ENCODE results near the gene TSHZ2.
"Not testable (repeated sequence)": the region's sequence is repeated elsewhere in the genome, so short reads cannot be mapped to it uniquely, and the experiment has no call there.

Gene TSHZ2

GRCh38 chr20:52962183-52962582 lies 10.0 kb upstream of the TSHZ2 start:
- no peak for DNase-seq (ENCODE audit: low spot score)

GRCh38 chr20:52963131-52963530 lies 9.0 kb upstream of the TSHZ2 start:
- no peak for DNase-seq (ENCODE audit: low spot score)

GRCh38 chr20:52964131-52964530 lies 8.0 kb upstream of the TSHZ2 start:
- no peak for DNase-seq (ENCODE audit: low spot score)

GRCh38 chr20:52965380-52965779 lies 6.8 kb upstream of the TSHZ2 start:
- no peak for DNase-seq (ENCODE audit: low spot score)

DNA sequence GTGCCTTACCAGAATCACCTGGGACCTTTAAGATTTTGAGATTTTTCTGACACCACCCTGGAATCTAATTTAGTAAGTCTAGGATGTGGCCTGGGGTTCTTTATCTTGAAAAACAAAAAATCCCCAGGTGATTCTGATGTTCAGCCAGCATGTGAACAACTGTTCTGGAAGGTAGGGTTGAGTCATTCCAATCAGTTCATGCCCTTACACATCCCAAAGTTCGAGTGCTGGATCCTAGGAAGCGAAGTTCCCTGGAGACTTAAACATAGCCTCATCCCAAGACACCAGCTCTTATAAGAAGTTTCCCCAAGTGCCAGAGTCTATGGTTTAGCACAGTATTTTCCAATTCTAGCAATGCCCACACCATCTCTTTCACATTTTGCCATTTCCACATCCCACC lies 6.3 kb upstream of the TSHZ2 start:
- no peak for DNase-seq (ENCODE audit: low spot score)

DNA sequence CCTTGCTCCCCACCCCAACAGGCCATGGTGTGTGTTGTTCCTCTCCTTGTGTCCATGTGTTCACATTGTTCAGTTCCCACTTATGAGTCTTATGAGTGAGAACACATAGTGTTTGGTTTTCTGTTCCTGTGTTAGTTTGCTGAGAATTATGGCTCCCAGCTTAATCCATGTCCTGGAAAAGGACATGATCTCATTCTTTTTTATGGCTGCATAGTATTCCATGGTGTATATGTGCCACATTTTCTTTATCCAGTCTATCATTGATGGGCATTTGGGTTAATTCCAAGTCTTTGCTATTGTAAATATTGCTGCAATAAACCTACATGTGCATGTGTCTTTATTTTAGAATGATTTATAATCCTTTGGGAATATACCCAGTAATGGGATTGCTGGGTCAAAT lies 5.6 kb upstream of the TSHZ2 start:
- DNase-seq (ENCODE audit: low spot score) = not testable (repeated sequence)

DNA sequence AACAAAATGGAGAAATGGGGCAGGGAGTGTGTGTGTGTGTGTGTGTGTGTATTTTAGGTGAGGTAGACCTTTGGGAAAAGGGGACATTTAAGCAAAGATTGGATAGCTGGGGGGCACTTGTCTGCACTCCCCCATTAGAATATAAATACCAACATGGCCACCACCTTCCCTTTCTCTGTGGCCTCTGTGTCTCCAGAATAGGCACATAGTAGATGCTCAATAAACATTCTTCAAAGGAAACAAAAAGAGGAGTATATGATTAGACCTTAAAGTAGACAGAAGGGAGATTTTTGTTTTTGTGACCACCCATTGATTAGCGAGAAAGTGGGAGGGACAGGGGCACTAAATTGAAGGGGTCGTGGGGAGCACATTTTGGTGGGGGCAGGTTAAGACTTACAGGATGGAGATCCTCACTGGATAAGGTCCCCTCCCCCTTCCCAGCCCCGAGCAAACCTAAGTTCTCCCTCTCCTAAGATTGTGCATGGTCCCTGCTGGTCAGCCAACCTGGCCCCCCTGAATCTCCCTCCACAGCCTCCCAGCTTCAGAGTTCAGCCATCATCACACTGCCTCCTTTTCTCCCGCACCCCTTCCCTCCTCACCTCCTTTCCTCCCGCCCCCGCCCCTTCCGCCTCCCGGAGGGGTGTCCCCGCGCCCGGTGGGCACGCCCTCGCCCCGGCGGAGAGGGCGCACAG lies 514 bp upstream of the TSHZ2 start:
- DNase-seq (ENCODE audit: low spot score) = no peak

GRCh38 chr20:52972965-52973819 lies 1.0 kb downstream of the TSHZ2 start:
- no peak for DNase-seq (ENCODE audit: low spot score)

- DNase-seq (ENCODE audit: low spot score) = no peak
These were observed 2.0 kb downstream of the TSHZ2 start for GRCh38 chr20:52974179-52974594.

- DNase-seq (ENCODE audit: low spot score) = no peak
These were observed 3.0 kb downstream of the TSHZ2 start for GRCh38 chr20:52975029-52975732.

DNA sequence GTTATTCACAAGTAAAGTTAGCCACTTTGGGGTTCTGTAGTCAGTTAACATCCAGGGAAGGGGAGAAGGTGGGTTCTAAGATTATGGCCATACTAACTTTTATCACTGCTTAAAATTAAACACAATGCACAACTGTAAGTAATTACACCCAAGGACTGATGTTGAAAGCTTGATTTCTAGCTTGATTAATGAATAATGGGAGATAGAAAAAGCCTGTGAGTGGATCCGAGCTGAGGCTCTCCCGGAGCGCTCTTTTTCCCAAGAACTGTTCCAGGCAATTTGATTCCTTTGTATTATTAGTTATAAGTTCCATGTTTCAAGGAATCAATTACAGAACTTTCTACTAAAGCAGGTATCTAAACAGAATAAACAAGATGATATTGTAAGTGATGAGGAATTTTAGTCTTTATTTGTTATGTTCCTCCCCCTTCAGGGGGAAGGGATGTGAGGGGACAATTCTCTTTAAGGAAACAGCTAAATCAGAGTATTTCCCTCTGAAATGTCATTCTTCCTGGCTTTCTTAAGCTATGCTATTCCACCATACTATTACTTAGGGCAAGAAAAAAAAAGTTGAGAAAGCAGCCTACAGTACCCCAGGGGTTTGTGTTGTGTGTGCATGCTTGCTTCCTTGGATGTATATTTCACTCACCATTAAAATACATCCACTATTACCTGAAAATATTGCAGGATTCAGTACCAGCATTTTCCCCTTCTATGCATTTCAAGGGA lies 3.8 kb downstream of the TSHZ2 start:
- no peak for DNase-seq (ENCODE audit: low spot score)

DNA sequence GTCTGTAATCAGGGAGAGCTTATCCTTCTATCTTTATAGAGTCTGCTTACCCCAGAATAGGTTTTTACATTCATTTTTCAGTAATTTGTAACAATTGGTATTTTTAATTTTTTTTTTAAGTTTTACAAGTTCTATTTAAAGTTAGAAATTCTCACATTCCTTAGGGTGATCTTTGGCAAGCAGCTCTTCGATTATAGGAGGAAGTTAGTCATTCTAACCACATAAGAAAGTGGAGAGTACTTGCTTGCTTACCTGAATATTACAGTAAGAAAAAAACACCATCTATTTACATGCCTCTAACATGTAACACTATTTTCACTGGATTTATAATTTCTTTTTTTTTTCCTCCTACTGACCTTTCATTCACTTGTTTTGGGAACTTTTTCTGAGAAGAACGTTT lies 6.7 kb downstream of the TSHZ2 start:
- DNase-seq (ENCODE audit: low spot score) = no peak

DNA sequence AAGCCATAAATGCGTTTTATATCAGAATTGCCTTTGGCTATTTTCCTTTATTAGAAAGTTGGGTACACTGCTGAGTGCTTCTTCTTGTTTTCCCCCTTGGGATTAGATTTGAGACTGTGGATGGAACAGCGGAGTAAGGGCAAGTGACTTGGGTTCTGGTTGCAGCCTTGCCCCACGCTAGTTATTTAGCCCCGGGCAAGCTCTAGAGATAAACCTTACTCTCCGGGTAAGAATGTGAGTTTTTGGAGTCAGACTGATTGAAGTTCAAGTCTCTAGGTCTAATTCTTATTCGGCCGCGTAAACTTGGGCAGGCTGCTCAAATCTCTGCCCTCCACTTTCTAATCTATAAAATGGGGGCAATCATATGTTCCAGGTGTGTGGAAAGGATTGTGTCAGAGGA lies 8.9 kb downstream of the TSHZ2 start:
- DNase-seq (ENCODE audit: low spot score) = no peak

DNA sequence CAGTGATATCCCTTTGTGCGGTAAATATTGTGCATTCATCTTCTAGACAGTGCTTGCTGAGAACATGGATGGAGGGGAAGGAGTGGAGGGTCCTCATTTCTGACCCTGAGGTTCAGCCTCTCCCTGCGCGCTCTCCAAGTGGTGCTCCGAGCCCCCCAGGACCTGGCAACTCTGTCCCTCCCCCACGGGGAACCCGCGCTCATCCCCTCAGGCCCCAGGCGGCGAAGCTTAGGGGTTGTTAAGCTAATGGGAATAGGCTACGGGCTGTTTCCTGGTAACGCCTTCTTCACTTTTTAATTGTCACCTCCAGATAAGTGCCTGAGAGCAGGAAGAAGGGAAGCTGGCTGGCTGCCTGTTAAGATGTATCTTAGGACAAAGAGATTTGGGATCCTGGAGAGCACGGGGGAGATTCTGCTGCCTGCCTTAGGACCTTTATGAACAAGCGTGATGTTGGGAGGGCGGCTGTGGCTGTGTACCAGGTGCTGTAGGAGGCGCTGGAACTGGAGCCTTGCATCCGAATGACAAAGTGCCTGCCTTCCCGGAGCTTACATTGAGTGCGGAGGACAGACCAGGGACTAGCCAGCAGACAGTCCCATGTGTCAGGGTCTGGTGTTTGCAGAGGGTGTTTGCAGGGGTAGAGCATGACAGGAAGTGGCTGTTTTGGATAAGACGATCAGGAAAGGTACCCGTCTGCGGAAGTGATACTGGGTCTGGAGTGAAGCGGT lies 11.7 kb downstream of the TSHZ2 start:
- no peak for DNase-seq (ENCODE audit: low spot score)

DNA sequence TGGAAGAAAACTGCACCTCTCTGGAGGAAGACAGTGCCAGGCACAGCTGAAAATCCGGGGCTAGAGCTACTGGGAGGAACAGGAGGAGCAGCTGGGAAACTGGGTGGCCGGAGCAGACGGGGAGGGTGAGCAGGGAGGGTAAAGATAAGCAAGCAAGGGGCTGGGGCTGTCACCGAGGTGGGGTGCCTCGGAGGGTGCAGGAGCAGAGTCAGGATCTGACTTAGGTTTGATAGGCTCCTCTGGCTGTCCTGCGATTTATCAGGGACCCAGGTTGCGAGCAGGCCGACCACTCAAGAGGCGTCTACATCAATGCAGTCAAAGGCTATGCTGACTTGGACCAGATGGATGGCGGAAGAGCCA lies 12.3 kb downstream of the TSHZ2 start:
- DNase-seq (ENCODE audit: low spot score) = no peak

- DNase-seq (ENCODE audit: low spot score) = no peak
These were observed 13.5 kb downstream of the TSHZ2 start for GRCh38 chr20:52985687-52986086.

- no peak for DNase-seq (ENCODE audit: low spot score)
These were observed 15.1 kb downstream of the TSHZ2 start for GRCh38 chr20:52987295-52987694.

DNA sequence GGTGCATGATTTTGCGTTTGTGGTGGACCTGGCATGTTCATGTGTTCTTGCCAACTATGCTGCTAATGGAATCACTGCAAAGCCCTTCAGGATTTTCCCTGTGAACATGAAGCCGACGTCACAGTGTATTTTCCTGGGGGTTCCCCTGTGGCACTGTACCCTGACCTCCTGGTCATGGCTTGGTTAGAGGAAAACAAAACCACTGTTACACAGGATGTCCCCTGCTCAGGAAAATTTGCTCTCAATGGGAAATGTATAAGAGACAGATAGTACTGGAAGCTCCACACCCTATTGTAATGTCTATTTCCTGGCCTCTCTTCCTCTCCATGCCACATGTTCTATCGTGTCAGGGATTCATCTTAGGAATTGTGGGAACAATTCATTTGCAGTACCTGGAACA lies 19.7 kb downstream of the TSHZ2 start:
- DNase-seq (ENCODE audit: low spot score) = no peak

GRCh38 chr20:52992632-52993031 lies 20.5 kb downstream of the TSHZ2 start:
- no peak for DNase-seq (ENCODE audit: low spot score)

DNA sequence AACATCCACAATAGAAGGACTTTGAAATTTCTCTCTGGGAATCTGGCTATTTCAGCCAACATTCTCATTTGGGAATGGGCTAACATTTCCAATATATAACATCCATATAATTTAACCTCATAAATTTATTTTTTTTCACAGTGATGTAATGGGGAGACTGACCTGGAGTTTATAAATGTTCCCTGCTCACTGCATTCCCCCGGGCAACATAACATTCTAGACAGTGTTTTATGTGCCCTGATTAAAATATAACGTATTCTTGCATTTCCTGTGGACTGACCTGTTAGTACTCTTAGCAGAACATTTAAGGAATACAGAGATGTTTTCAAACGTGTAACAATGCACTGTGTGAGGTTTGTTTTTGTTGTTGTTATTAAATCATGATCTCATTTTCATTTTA lies 20.9 kb downstream of the TSHZ2 start:
- DNase-seq (ENCODE audit: low spot score) = no peak

GRCh38 chr20:52994184-52994970 lies 22.2 kb downstream of the TSHZ2 start:
- DNase-seq (ENCODE audit: low spot score) = no peak

All from AG08396 (cell line).